ENCODE measurements around the gene PIGB.

- TF ChIP-seq CTCF (CRISPR knock-in tag; IDR thresholded peaks at IDR 0.05) (no peak), FOXK2 (IDR thresholded peaks at IDR 0.05) (no peak), IKZF1 (IDR thresholded peaks at IDR 0.05) (no peak), ZBTB44 (CRISPR knock-in tag; IDR thresholded peaks at IDR 0.05) (no peak), JUNB (CRISPR knock-in tag; IDR thresholded peaks at IDR 0.05; ENCODE audit: borderline replicate concordance) (no peak), RFX5 (IDR thresholded peaks at IDR 0.05; ENCODE audit: low read depth, low read length) (no peak), CEBPB (IDR thresholded peaks at IDR 0.05; ENCODE audit: borderline replicate concordance, low read depth, low read length) (no peak), TRIM24 (CRISPR knock-in tag; IDR thresholded peaks at IDR 0.05) (no peak), ETV5 (CRISPR knock-in tag; IDR thresholded peaks at IDR 0.05; ENCODE audit: borderline replicate concordance) (no peak), THAP11 (CRISPR knock-in tag; IDR thresholded peaks at IDR 0.05) (no peak), ZNF616 (CRISPR knock-in tag; IDR thresholded peaks at IDR 0.05; ENCODE audit: low read depth) (no peak), JARID2 (CRISPR knock-in tag; IDR thresholded peaks at IDR 0.05; ENCODE audit: insufficient replicate concordance) (no peak)
These were observed 62.6 kb downstream of the PIGB start for GRCh38 chr15:55381595-55381994.

Data from HepG2 (cell line).